ENCODE data around the gene MCOLN1. TPM values are rescaled to one million over a fixed set of nuclear protein-coding genes. Genes with fewer than 3 reads are reported as not detected.

MCOLN1 gene
- total and polyA plus RNA-seq, 11 donors = 12.1 to 49.7 (median 21.0) TPM

DNA sequence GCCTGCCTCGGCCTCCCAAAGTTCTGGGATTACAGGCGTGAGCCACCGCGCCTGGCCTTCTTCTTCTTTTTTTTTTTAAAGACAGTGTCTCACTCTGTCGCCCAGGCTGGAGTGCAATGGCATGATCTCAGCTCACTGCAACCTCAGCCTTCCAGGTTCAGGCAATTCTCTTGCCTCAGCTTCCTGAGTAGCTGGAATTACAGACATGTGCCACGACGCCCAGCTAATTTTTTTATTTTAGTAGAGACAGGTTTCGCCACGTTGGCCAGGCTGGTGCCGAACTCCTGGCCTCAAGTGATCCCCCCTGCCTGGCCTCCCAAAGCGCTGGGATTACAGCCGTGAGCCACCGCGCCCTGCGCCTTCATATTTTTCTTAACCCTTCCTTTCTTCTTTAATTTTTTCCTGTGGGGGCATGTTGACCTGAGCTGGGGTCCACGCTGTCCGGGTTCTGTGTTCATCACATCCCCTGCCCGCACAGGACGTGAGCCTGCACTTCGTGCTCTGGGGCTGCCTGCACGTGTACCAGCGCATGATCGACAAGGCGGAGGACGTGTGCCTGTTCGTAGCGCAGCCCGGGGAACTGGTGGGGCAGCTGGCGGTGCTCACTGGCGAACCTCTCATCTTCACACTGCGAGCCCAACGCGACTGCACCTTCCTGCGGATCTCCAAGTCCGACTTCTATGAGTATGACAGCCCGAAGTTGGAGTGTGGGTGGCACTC is 27.2 kb downstream of the MCOLN1 start:
- peaks cover 0 to 14% (median 0%) of the 10 kb centered on the region in 12 donors for H3K4me1 ChIP-seq
- no peak overlapping the region for H3K4me3 ChIP-seq
- no peaks in the 10 kb centered on the region for H3K27me3 ChIP-seq
- intact Hi-C loops (cut with DNase I) = no loop called here
- 88 to 94% (median 92%) methylated on average over 36 of the region's 36 CpGs for WGBS, 4 donors
- no peak for TF ChIP-seq POLR2A (IDR thresholded peaks at IDR 0.05)
- TF ChIP-seq, protein P1, sequence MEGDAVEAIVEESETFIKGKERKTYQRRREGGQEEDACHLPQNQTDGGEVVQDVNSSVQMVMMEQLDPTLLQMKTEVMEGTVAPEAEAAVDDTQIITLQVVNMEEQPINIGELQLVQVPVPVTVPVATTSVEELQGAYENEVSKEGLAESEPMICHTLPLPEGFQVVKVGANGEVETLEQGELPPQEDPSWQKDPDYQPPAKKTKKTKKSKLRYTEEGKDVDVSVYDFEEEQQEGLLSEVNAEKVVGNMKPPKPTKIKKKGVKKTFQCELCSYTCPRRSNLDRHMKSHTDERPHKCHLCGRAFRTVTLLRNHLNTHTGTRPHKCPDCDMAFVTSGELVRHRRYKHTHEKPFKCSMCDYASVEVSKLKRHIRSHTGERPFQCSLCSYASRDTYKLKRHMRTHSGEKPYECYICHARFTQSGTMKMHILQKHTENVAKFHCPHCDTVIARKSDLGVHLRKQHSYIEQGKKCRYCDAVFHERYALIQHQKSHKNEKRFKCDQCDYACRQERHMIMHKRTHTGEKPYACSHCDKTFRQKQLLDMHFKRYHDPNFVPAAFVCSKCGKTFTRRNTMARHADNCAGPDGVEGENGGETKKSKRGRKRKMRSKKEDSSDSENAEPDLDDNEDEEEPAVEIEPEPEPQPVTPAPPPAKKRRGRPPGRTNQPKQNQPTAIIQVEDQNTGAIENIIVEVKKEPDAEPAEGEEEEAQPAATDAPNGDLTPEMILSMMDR (IDR thresholded peaks at IDR 0.05) = no peak
- no peak overlapping the region for H3K27ac ChIP-seq
- H3K36me3 ChIP-seq = peaks cover 0 to 62% (median 19%) of the 10 kb centered on the region in 9 donors
- ATAC-seq (no peak), DNase-seq (no peak)
- H3K9me3 ChIP-seq = no peaks in the 10 kb centered on the region

DNA sequence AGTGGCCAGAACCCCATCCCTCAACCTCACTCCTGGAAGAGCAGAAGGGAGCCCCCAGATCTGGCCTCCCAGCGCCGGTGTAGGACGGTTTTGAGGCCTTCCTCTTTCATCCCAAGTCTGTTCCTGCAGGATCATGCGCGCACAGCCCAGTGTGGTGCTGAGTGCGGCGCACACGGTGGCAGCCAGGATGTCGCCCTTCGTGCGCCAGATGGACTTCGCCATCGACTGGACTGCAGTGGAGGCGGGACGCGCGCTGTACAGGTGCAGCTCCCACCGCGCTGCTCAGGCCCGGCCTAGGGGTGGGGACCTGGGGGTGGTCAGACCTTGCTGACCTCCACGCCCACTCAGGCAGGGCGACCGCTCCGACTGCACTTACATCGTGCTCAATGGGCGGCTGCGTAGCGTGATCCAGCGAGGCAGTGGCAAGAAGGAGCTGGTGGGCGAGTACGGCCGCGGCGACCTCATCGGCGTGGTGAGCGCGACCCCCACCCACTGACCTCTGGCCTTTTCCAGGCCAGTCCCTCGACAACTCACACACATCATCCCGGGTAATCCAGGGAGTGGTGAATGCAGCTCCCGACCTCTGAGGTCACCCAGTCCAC is 27.8 kb downstream of the MCOLN1 start:
- ATAC-seq = peak in 1 of 4 donors; percentile 12
- TF ChIP-seq POLR2A (IDR thresholded peaks at IDR 0.05) = no peak
- TF ChIP-seq, protein P1 (IDR thresholded peaks at IDR 0.05) = no peak
- no peak for DNase-seq
- WGBS, 4 donors = 94 to 96% (median 95%) methylated on average over 38 to 41 of the region's 41 CpGs
- Histone ChIP-seq H3K27me3 (no peaks in the 10 kb centered on the region), H3K36me3 (peaks cover 0 to 60% (median 21%) of the 10 kb centered on the region in 9 donors), H3K27ac (no peak overlapping the region), H3K9me3 (no peaks in the 10 kb centered on the region), H3K4me3 (no peak overlapping the region), H3K4me1 (peaks cover 0 to 7% (median 0%) of the 10 kb centered on the region in 12 donors)
- intact Hi-C loops (cut with DNase I) = no loop called here

DNA sequence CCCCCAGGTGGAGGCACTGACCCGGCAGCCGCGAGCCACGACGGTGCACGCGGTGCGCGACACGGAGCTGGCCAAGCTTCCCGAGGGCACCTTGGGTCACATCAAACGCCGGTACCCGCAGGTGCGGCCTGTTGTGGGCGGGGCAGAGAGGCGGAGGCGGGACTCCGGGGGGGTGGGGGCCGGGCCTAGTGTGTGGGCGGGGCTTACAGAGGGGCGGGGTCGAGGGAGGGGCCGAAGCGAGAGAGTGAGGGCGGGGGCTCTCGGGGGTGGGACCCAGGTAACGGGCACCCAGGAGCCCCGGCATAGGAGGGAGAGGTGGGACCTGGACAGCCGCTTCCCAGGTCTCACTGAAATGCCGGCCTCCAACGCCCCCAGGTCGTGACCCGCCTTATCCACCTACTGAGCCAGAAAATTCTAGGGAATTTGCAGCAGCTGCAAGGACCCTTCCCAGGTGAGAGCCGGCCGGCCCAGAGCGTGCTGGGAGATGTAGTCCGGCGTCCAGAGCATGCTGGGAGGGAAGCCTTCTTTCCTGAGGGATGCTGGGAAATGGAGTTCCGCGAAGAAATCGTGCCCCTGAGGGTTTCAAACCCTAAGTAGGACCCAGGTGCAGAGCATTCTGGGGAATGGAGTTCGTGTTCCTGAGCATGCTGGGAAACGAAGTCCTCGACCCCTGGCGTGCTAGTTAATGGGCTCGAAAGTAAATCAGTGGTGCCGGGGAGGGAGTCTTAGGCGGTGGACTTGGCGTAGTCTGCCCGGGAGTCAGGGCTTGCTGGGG is 28.8 kb downstream of the MCOLN1 start:
- H3K9me3 ChIP-seq = no peaks in the 10 kb centered on the region
- 25 to 40% (median 37%) methylated on average over 43 to 51 of the region's 51 CpGs for WGBS, 4 donors
- TF ChIP-seq, protein P1 (IDR thresholded peaks at IDR 0.05) = no peak
- TF ChIP-seq POLR2A (IDR thresholded peaks at IDR 0.05) = no peak
- intact Hi-C loops (cut with DNase I) = no loop called here
- H3K36me3 ChIP-seq = peaks cover 0 to 63% (median 29%) of the 10 kb centered on the region in 9 donors
- H3K27ac ChIP-seq = peak overlapping the region in 1 of 12 donors; percentile 63
- DNase-seq (peak in 4 of 5 donors; percentile 65 to 86 (median 76)), ATAC-seq (peak; percentile 92 to 97 (median 95))
- H3K4me1 ChIP-seq = peaks cover 0 to 5% (median 0%) of the 10 kb centered on the region in 12 donors
- no peaks in the 10 kb centered on the region for H3K27me3 ChIP-seq
- H3K4me3 ChIP-seq = peak overlapping the region in 9 of 12 donors; percentile 28 to 56 (median 41)

DNA sequence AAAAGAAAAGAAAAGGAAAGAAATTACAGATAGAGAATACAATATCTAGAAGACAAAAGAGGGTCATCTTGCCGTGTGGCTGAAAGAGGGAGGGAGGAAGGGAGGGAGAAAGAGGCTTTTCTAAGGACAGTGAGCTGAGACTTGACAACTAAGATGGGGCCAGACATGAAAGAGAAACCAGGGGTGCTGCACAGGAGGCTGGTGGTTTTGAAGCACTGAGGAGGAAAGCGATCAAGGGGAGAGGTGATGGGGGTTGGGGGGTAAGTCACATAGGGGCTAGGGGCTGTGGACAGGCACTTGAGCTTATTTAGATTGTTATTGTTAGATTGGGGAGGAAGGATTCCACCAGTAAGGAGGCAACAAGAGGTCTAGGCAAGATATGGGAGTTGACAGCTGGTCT is 30.4 kb downstream of the MCOLN1 start:
- Histone ChIP-seq H3K36me3 (peaks cover 0 to 74% (median 45%) of the 10 kb centered on the region in 9 donors), H3K27ac (no peak overlapping the region), H3K9me3 (no peaks in the 10 kb centered on the region), H3K27me3 (no peaks in the 10 kb centered on the region), H3K4me1 (peaks cover 0 to 5% (median 0%) of the 10 kb centered on the region in 12 donors), H3K4me3 (no peak overlapping the region)
- DNase-seq (no peak), ATAC-seq (no peak)
- TF ChIP-seq, protein P1 (IDR thresholded peaks at IDR 0.05) = no peak
- TF ChIP-seq POLR2A (IDR thresholded peaks at IDR 0.05) = no peak
- intact Hi-C loops (cut with DNase I) = no loop called here
- WGBS, 4 donors = 47 to 98% (median 89%) methylated on average over 2 of the region's 2 CpGs
